Transverse colon (tissue), 4 donors: Measurements from ENCODE around the gene EWSR1. TPM values are rescaled to one million over a fixed set of nuclear protein-coding genes. Genes with fewer than 3 reads are reported as not detected.

Experiments
- DNase-seq: peaks from one replicate; pipeline ENCODE4 v3.0.0-alpha.2; 2019
- H3K27ac ChIP-seq, 4 donors: fragments of 200-600 bp; sonication (generic); 2 replicates each; pipeline ENCODE4 v1.5.1; 2016 to 2018; ENCODE audit warnings: inconsistent platforms in 4 of 4
- H3K27me3 ChIP-seq: fragments of 200-600 bp; sonication (generic); 2 replicates; pipeline ENCODE4 v1.5.1; 2017; ENCODE audit warnings: inconsistent platforms
- H3K36me3 ChIP-seq, 4 donors: fragments of 200-600 bp; sonication (generic); 2 replicates each; pipeline ENCODE4 v1.5.1; 2017 to 2019; ENCODE audit warnings: inconsistent platforms in 4 of 4
- H3K4me1 ChIP-seq, 4 donors: fragments of 200-600 bp; sonication (generic); 2 replicates each; pipeline ENCODE4 v1.5.1; 2017 to 2020; ENCODE audit warnings: inconsistent platforms in 4 of 4
- H3K4me3 ChIP-seq, 4 donors: fragments of 200-600 bp; sonication (generic); 1 replicate in 1 of 4; 2 replicates in 3 of 4; pipeline versions ENCODE4 v1.5.1 to v1.6.1; 2017 to 2019; ENCODE audit warnings: inconsistent platforms in 4 of 4
- H3K9me3 ChIP-seq, 2 donors: fragments of 200-600 bp; sonication (generic); 2 replicates each; pipeline ENCODE4 v1.5.1; 2017 to 2019; ENCODE audit warnings: inconsistent platforms in 2 of 2
- EP300 ChIP-seq: sonication (generic); formaldehyde crosslinking; IDR thresholded peaks from one replicate; pipeline ENCODE4 v1.6.1; 2017; ENCODE audit warnings: antibody characterized with exemption, low read depth
- POLR2A ChIP-seq: fragments of 450-650 bp; IDR thresholded peaks from one replicate; pipeline ENCODE4 v1.6.1; 2016; ENCODE audit warnings: antibody characterized with exemption, mild to moderate bottlenecking, moderate library complexity
- POLR2AphosphoS5 ChIP-seq, 3 donors: sonication (generic); formaldehyde crosslinking; IDR thresholded peaks; one replicate each; pipeline ENCODE4 v1.6.1; 2016; ENCODE audit warnings: antibody characterized with exemption in 3 of 3
- WGBS, 2 donors: methylation state at CpG; one replicate each; pipeline ENCODE4 v1.1.5; 2018; ENCODE audit warnings: low coverage in 1 of 2; 5-methylcytosine and 5-hydroxymethylcytosine counted together
- in situ Hi-C, 4 donors: fragments of 200-750 bp; cut with MboI; loops; one replicate each; pipeline versions ENCODE4 v1.15.0 to v1.15.1; 2017; ENCODE audit warnings: low sequenced_read_pairs in 3 of 4, low pct_ligation_motif_present in 1 of 4, low pct_unique_long_range_greater_than_20kb in 1 of 4
- intact Hi-C: fragments of 100-400 bp; cut with DNase I; formaldehyde crosslinking; loops from one replicate; pipeline ENCODE4 v1.15.1; 2023; ENCODE audit warnings: low total_unique reads
- total RNA-seq, 4 donors: library from RNA; depleted of rRNA; stranded (reverse); fragments of >200 nt; gene quantifications; one replicate each; pipeline ENCODE4 v1.1.0, GENCODE V29; 2016
- TF ChIP-seq, protein P1 (sequence below), 5 experiments: fragments of 200-600 bp in 3 of 5; fragments of 450-650 bp in 2 of 5; sonication (generic) in 3 of 5; IDR thresholded peaks; 1 replicate in 2 of 5; 2 replicates in 3 of 5; pipeline ENCODE4 v1.5.1; 2016 to 2017; ENCODE audit warnings: antibody characterized with exemption in 5 of 5, inconsistent platforms in 3 of 5, mild to moderate bottlenecking in 2 of 5, moderate library complexity in 1 of 5

EWSR1 gene
- total RNA-seq, 4 donors from 2014 or later = 196 to 318 (median 205) TPM

DNA sequence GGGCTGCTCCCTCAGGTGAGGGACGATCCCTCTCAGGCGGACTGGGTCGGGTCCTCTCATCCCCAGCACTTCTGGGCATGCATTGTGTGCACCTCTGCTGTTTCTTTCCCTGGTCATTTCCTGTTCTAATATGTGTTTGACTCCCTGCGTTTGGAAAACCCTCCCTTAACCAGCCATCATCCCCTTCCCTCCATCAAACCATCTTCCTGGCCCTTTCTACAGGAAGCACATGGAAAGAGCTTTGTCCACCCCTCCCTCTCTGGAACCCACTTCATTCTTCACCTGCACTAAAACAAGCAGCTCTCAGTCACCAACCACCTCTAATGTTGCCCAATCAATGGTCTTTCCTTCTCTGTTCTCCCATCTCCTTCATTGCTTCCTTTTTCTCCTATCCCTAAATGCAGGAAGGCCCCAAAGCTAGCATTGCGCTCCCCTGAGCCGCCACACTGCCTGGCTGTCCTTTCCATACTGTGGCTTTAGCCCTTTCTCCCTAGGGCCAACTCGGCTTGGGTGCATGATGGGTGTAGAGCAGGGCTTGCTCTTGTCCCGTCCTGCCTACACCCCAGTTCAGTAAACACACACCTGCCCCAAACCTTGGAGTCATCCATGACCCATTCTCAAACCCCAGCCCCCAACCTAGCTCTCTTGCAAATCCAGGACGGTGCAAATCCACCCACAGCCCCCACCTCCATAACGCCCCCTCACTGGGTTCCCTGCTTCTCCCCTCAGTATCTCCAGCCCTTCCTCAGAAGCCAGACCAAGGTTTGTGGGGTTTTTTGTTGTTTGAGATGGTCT lies 32.9 kb downstream of the EWSR1 start:
- WGBS, 2 donors = 74% methylated on average over 10 of the region's 10 CpGs; no CpG with 5 or more reads in 1 of the 2 donors
- intact Hi-C loops = no loop called here
- no peak overlapping the region for H3K4me3 ChIP-seq
- H3K36me3 ChIP-seq = peaks cover 0 to 40% (median 18%) of the 10 kb centered on the region in 4 donors
- H3K4me1 ChIP-seq = peaks cover 0 to 15% (median 11%) of the 10 kb centered on the region in 4 donors
- DNase-seq = no peak
- H3K27ac ChIP-seq = no peak overlapping the region
- H3K9me3 ChIP-seq = no peaks in the 10 kb centered on the region
- H3K27me3 ChIP-seq = no peaks in the 10 kb centered on the region
- in situ Hi-C loops = no loop called here
- TF ChIP-seq POLR2A = no peak
- TF ChIP-seq, protein P1, sequence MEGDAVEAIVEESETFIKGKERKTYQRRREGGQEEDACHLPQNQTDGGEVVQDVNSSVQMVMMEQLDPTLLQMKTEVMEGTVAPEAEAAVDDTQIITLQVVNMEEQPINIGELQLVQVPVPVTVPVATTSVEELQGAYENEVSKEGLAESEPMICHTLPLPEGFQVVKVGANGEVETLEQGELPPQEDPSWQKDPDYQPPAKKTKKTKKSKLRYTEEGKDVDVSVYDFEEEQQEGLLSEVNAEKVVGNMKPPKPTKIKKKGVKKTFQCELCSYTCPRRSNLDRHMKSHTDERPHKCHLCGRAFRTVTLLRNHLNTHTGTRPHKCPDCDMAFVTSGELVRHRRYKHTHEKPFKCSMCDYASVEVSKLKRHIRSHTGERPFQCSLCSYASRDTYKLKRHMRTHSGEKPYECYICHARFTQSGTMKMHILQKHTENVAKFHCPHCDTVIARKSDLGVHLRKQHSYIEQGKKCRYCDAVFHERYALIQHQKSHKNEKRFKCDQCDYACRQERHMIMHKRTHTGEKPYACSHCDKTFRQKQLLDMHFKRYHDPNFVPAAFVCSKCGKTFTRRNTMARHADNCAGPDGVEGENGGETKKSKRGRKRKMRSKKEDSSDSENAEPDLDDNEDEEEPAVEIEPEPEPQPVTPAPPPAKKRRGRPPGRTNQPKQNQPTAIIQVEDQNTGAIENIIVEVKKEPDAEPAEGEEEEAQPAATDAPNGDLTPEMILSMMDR (IDR thresholded peaks at IDR 0.05) = no peak
- TF ChIP-seq POLR2AphosphoS5 (IDR thresholded peaks at IDR 0.05) = no peak
- TF ChIP-seq EP300 = no peak

DNA sequence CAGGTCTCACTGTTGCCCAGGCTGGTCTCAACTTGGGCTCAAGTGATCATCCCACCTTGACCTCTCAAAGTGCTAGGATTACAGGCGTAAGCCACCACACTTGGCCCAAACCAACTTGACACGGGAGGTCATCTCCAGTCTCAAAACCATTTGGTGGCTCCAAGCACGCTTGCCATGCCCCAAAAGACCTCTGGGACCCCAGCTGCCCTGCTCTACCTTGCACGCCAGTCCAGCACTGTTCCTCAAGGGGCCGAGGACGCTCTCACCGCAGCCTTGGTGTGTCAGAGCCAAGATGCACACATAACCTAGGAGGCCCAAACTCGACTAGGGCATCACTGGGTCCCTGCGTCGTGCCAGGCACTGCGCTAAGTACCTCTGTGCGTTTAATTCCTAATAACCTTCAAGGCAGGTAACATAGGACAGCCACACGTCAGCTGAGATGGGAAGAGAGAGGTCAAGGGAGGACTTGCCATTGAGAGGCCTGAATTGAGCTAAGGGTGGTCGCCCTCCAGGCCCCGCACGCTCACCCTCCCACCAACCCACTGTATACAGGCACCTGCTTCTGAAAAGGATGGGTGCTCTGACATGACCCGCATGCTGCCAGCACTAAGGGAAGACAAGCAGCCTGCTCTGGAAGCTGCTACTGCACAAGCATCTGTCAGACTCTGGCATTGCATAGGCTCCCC lies 33.8 kb downstream of the EWSR1 start:
- no peak for DNase-seq
- intact Hi-C loops = loop anchor here (2.0 kb wide), 1 partner anchor 57 kb away; no protein-coding TSS in a partner anchor
- Histone ChIP-seq H3K9me3 (no peaks in the 10 kb centered on the region), H3K27me3 (no peaks in the 10 kb centered on the region), H3K4me3 (no peak overlapping the region), H3K4me1 (peaks cover 0 to 21% (median 14%) of the 10 kb centered on the region in 4 donors), H3K36me3 (peaks cover 0 to 32% (median 14%) of the 10 kb centered on the region in 4 donors), H3K27ac (no peak overlapping the region)
- WGBS, 2 donors = 85% methylated on average over 16 of the region's 17 CpGs; no CpG with 5 or more reads in 1 of the 2 donors
- TF ChIP-seq, protein P1 (IDR thresholded peaks at IDR 0.05) = no peak
- TF ChIP-seq EP300 = no peak
- TF ChIP-seq POLR2AphosphoS5 (IDR thresholded peaks at IDR 0.05) = no peak
- TF ChIP-seq POLR2A = no peak
- in situ Hi-C loops = no loop called here

GRCh38 chr22:29302402-29302680 lies 34.3 kb downstream of the EWSR1 start:
- Histone ChIP-seq H3K27ac (peak overlapping the region in 1 of 4 donors; percentile 11), H3K27me3 (no peaks in the 10 kb centered on the region), H3K4me3 (no peak overlapping the region), H3K9me3 (no peaks in the 10 kb centered on the region), H3K36me3 (peaks cover 0 to 27% (median 11%) of the 10 kb centered on the region in 4 donors), H3K4me1 (peaks cover under 1 to 22% (median 14%) of the 10 kb centered on the region in 4 donors)
- in situ Hi-C loops (no loop called here), intact Hi-C loops (loop anchor here (2.0 kb wide), 1 partner anchor 56 kb away; no protein-coding TSS in a partner anchor)
- DNase-seq = no peak
- TF ChIP-seq, protein P1 (IDR thresholded peaks at IDR 0.05) = no peak
- no peak for TF ChIP-seq EP300
- no peak for TF ChIP-seq POLR2AphosphoS5 (IDR thresholded peaks at IDR 0.05)
- no peak for TF ChIP-seq POLR2A
- WGBS, 2 donors = 56% methylated on average over 2 of the region's 2 CpGs; no CpG with 5 or more reads in 1 of the 2 donors
